Endothelial cell of umbilical vein (primary cell): ENCODE data around the gene SPARC. TPM values are rescaled to one million over a fixed set of nuclear protein-coding genes. Genes with fewer than 3 reads are reported as not detected.

Experiments
- BruUV-seq: library from RNA; stranded (reverse); fragments of 400-500 nt; replicated peaks from 2 replicates; lab custom pipeline; 2021; lab: Mats Ljungman, UMichigan
- CTCF ChIA-PET: fragments of 300-600, 350-600 bp; sonication (Branson Sonifier 250); formaldehyde crosslinking; loops from one replicate; lab custom pipeline; 2021; ENCODE audit warnings: antibody characterized with exemption, inconsistent platforms; lab: Charles Lee
- POLR2A ChIA-PET: fragments of 300-600, 350-600 bp; sonication (Branson Sonifier 250); formaldehyde crosslinking; loops from one replicate; lab custom pipeline; 2021; ENCODE audit warnings: antibody characterized with exemption, inconsistent platforms; lab: Charles Lee
- DNase-seq: peaks from one replicate; pipeline ENCODE4 v3.0.0-alpha.2; 2011; ENCODE audit warnings: low read depth, low spot score
- FAIRE-seq: peaks from 2 replicates; lab custom pipeline; 2011; peaks lifted over from hg19 to GRCh38; lab: Jason Lieb, UNC
- H2AFZ ChIP-seq: 2 replicates; pipeline ENCODE4 v1.6.0; 2012; ENCODE audit warnings: low read depth, low read length, control low read depth, inconsistent platforms
- H3K27ac ChIP-seq: 2 replicates; pipeline ENCODE4 v1.5.1; 2011; ENCODE audit warnings: low read depth, mild to moderate bottlenecking, control low read depth, low read length, moderate library complexity; ENCODE audit not compliant: insufficient read depth
- H3K27me3 ChIP-seq, 2 experiments: 2 replicates each; pipeline versions ENCODE4 v1.6.0 to v1.6.1; 2011; ENCODE audit warnings: low read length in 2 of 2, mixed read lengths in 1 of 2; ENCODE audit not compliant: control insufficient read depth in 2 of 2, insufficient read depth in 2 of 2
- H3K36me3 ChIP-seq, 2 experiments: 2 replicates in 1 of 2; 3 replicates in 1 of 2; pipeline ENCODE4 v1.5.1; 2011; ENCODE audit warnings: low read length in 2 of 2, mild to moderate bottlenecking in 1 of 2, moderate library complexity in 1 of 2; ENCODE audit not compliant: control insufficient read depth in 2 of 2, insufficient read depth in 2 of 2; ENCODE audit errors: extremely low read depth in 1 of 2
- H3K4me1 ChIP-seq: 3 replicates; pipeline ENCODE4 v1.5.1; 2011; ENCODE audit warnings: mild to moderate bottlenecking, low read length; ENCODE audit not compliant: control insufficient read depth, insufficient read depth; ENCODE audit errors: extremely low read depth
- H3K4me2 ChIP-seq: 2 replicates; pipeline ENCODE4 v1.6.1; 2011; ENCODE audit warnings: low read length, control low read depth, mixed read lengths; ENCODE audit not compliant: insufficient read depth
- H3K4me3 ChIP-seq, 3 experiments: fragments of 200-600 bp in 1 of 3; sonication (generic), shearing (Covaris generic) in 1 of 3; replicated peaks in 1 of 3; 2 replicates each; pipeline ENCODE4 v1.5.1; 2011 to 2016; ENCODE audit warnings: control low read depth in 3 of 3, low read length in 3 of 3, mild to moderate bottlenecking in 2 of 3, inconsistent platforms in 1 of 3, low read depth in 1 of 3, moderate library complexity in 1 of 3; ENCODE audit not compliant: insufficient read depth in 1 of 3
- H3K79me2 ChIP-seq: 2 replicates; pipeline ENCODE4 v1.6.0; 2012; ENCODE audit warnings: low read length, inconsistent platforms; ENCODE audit not compliant: control insufficient read depth, insufficient read depth
- H3K9ac ChIP-seq: replicated peaks from 2 replicates; pipeline ENCODE3; 2011; ENCODE audit warnings: low read length, control low read depth; ENCODE audit not compliant: insufficient read depth; ENCODE audit errors: extremely low read depth
- H3K9me1 ChIP-seq: replicated peaks from 3 replicates; pipeline ENCODE4 v1.6.0; 2011; ENCODE audit warnings: mild to moderate bottlenecking, low read length; ENCODE audit not compliant: control insufficient read depth, insufficient read depth; ENCODE audit errors: extremely low read depth
- H3K9me3 ChIP-seq: replicated peaks from 2 replicates; pipeline ENCODE4 v1.5.1; 2012; ENCODE audit warnings: low read length, inconsistent platforms; ENCODE audit not compliant: control insufficient read depth, insufficient read depth
- H4K20me1 ChIP-seq: replicated peaks from 2 replicates; pipeline ENCODE3; 2011; ENCODE audit warnings: mild to moderate bottlenecking, low read length; ENCODE audit not compliant: control insufficient read depth, insufficient read depth; ENCODE audit errors: extremely low read depth
- EZH2 ChIP-seq: IDR thresholded peaks from 2 replicates; pipeline ENCODE4 v1.6.1; 2012; ENCODE audit warnings: borderline replicate concordance, low read depth, mild to moderate bottlenecking, moderate library complexity, low read length, inconsistent platforms; ENCODE audit not compliant: severe bottlenecking
- FOS ChIP-seq: IDR thresholded peaks from 2 replicates; pipeline ENCODE4 v1.6.1; 2011; ENCODE audit warnings: mild to moderate bottlenecking, low read length, moderate library complexity, borderline replicate concordance; ENCODE audit not compliant: insufficient read depth
- GATA2 ChIP-seq: IDR thresholded peaks from 2 replicates; pipeline ENCODE4 v1.7.0; 2011; ENCODE audit warnings: low read depth, mild to moderate bottlenecking, moderate library complexity, mixed read lengths, low read length; ENCODE audit not compliant: insufficient read length, insufficient read depth
- JUN ChIP-seq: IDR thresholded peaks from 2 replicates; pipeline ENCODE4 v1.6.1; 2011; ENCODE audit warnings: borderline replicate concordance, low read depth; ENCODE audit not compliant: insufficient read length, insufficient read depth
- MYC ChIP-seq: IDR thresholded peaks from one replicate; pipeline ENCODE4 v1.6.1; 2011; ENCODE audit warnings: mild to moderate bottlenecking, low read depth, low read length
- POLR2A ChIP-seq: IDR thresholded peaks from 2 replicates; pipeline ENCODE4 v1.6.1; 2012; ENCODE audit warnings: low read depth, mild to moderate bottlenecking, control low read depth, low read length
- dilution Hi-C: fragments of 300-500 bp; cut with MboI; formaldehyde crosslinking; loops from one replicate; pipeline ENCODE4 v1.15.0; 2019; ENCODE audit warnings: low sequenced_read_pairs; ENCODE audit not compliant: extremely low pct_ligation_motif_present
- intact Hi-C: fragments of 100-400 bp; cut with micrococcal nuclease; formaldehyde crosslinking; loops from one replicate; pipeline ENCODE4 v1.10.0; 2022
- polyA plus RNA-seq, 4 experiments: library from polyadenylated mRNA; depleted of rRNA in 3 of 4; stranded (reverse) in 3 of 4; unstranded in 1 of 4; fragments of >200 nt; gene quantifications; 2 replicates each; pipeline versions ENCODE4 v1.2.1 to v1.2.3, GENCODE V29; 2011 to 2012; ENCODE audit warnings: missing spikeins in 1 of 4
- total RNA-seq: library from RNA; stranded (reverse); gene quantifications from 2 replicates; pipeline ENCODE4 v1.2.3, GENCODE V29; 2021
- TF ChIP-seq, protein P1 (sequence below), 2 donors: IDR thresholded peaks; 1 replicate in 1 of 2; 2 replicates in 1 of 2; pipeline ENCODE4 v1.5.1; 2011; ENCODE audit warnings: low read length in 2 of 2, mild to moderate bottlenecking in 2 of 2, moderate library complexity in 2 of 2, control low read depth in 1 of 2, inconsistent platforms in 1 of 2, low read depth in 1 of 2; ENCODE audit not compliant: insufficient read depth in 1 of 2; ENCODE audit errors: extremely low read depth in 1 of 2

Gene SPARC
- total and polyA plus RNA-seq, 2 donors (not counting 3 experiments of a cell fraction or from before 2014, with no cell fraction given): 2,962 to 3,114 TPM

- BruUV-seq: no TSS peak
- H2AFZ ChIP-seq: no peak overlapping the region
- H3K27ac ChIP-seq: no peak overlapping the region
- CTCF ChIA-PET: no interaction called here
- H3K9ac ChIP-seq: no peak overlapping the region
- no peaks in the 10 kb centered on the region for H3K4me1 ChIP-seq
- no peak overlapping the region for H3K4me2 ChIP-seq
- intact Hi-C loops: loop anchor here (1.0 kb wide), 1 partner anchor 33 kb away; the partner anchor contains the start of gene FAT2
- DNase-seq: no peak
- H3K79me2 ChIP-seq: no peaks in the 10 kb centered on the region
- dilution Hi-C loops: no loop called here
- no peaks in the 10 kb centered on the region for H3K36me3 ChIP-seq
- H3K9me1 ChIP-seq: no peaks in the 10 kb centered on the region
- peaks cover 2 to 3% of the 10 kb centered on the region in 2 experiments for H3K27me3 ChIP-seq
- no peaks in the 10 kb centered on the region for H3K9me3 ChIP-seq
- H4K20me1 ChIP-seq: no peaks in the 10 kb centered on the region
- POLR2A ChIA-PET: no interaction called here
- FAIRE-seq: no peak
- H3K4me3 ChIP-seq: no peak overlapping the region
- TF ChIP-seq POLR2A: no peak
- TF ChIP-seq, protein P1, sequence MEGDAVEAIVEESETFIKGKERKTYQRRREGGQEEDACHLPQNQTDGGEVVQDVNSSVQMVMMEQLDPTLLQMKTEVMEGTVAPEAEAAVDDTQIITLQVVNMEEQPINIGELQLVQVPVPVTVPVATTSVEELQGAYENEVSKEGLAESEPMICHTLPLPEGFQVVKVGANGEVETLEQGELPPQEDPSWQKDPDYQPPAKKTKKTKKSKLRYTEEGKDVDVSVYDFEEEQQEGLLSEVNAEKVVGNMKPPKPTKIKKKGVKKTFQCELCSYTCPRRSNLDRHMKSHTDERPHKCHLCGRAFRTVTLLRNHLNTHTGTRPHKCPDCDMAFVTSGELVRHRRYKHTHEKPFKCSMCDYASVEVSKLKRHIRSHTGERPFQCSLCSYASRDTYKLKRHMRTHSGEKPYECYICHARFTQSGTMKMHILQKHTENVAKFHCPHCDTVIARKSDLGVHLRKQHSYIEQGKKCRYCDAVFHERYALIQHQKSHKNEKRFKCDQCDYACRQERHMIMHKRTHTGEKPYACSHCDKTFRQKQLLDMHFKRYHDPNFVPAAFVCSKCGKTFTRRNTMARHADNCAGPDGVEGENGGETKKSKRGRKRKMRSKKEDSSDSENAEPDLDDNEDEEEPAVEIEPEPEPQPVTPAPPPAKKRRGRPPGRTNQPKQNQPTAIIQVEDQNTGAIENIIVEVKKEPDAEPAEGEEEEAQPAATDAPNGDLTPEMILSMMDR (IDR thresholded peaks at IDR 0.05; ENCODE audit: extremely low read depth in 1 of 2, insufficient read depth in 1 of 2, low read depth in 1 of 2, low read length in 2 of 2): no peak
- no peak for TF ChIP-seq MYC
- no peak for TF ChIP-seq GATA2
- no peak for TF ChIP-seq JUN
- no peak for TF ChIP-seq FOS
- no peak for TF ChIP-seq EZH2
These were observed 62.2 kb downstream of the SPARC start for GRCh38 chr5:151624476-151624875.
